HG02759 (cell line): ENCODE measurements around the gene TENM3.

Experiments
- ATAC-seq: cut with Tn5 transposase; IDR thresholded peaks from one replicate; pipeline ENCODE4 v1.9.1; 2021; ENCODE audit warnings: mild to moderate bottlenecking, moderate library complexity; ENCODE audit not compliant: unreplicated experiment

The TENM3 gene

DNA sequence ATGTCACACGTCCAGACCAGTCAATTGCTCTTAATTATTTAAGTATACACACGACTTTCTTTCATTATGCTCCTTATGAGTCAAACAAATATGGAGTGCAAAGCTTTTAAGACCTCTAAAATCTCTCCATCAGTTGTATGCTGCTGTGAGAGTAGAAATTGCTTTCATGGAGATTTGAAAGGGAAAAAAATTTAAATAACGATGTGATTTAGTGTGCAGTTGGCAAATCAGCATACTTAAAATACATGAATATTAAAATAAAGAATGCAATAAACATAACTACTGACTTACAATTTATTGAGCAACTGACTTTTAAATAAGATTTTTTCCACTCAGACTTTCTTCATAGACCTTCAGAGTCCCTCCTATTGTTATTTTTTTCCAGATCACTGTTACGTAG lies 9.0 kb downstream of the TENM3 start:
- no peak for ATAC-seq

DNA sequence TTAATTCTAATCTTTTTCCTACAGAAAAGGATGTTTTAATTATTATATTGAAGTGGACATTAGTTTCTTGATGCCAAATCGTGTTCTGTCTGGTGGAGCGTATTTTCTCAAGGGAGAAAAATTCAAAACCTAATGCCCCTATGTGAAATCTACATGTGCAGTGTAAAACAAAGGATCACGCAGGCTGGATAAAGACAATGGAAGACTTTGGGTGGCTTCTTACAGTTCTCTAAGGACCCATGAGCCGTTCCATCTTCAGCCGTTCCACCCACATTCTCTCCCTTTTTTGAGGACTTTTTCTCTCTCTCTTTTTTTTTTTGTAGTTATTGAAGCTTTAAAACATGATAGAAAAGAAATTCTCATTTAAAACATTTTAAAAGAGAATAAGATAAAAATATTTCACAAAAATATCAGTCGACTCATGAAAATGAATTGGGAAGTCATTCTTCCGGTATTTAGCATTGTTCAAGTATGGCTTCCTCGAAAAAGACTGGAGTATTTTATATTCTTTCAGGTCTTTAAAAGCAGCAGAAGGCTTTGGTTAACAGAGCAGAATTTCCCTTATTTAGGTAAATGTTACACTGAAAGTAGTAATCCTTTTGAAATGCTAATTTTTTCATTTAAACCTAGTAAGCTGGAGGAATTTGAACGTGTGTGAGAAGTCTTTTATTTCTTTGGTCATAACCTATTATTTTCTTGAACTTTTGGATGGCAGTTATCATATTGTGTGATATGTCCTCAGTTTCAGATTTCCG lies 11.0 kb downstream of the TENM3 start:
- ATAC-seq: no peak

DNA sequence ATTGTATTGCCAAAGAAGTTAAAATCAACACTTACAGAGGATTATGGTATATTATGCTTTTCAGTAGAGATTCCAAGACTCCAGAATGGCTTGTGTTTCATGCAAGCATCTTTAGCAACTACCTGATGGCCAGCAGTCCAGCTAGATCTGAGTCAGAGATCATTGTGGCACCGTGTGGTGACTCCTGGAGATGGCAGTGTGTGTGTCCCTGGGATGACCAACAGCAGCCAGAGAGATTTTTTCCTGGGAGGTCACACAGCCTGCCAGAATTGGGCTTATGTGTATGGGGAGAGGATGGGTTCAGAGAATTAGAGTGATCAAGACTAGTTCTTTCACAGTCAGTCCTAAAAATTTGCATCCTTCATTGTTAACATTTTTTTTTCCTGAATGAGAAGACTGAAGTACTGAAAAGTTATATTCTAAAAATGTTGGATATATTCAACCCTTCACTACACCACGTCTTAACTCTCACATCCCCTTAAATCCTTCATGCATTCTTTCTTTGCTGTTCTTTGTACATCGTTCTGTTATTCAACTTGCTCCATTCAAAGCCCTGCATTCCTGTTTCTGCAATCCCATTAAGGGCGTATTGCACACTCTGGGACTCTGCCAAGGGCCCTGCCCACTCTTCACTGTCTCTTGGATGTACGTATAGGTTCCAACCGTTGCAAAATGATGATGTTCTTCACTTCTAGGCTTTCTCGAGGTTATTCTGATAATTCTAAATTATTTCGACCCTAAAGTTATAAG lies 12.4 kb downstream of the TENM3 start:
- no peak for ATAC-seq

DNA sequence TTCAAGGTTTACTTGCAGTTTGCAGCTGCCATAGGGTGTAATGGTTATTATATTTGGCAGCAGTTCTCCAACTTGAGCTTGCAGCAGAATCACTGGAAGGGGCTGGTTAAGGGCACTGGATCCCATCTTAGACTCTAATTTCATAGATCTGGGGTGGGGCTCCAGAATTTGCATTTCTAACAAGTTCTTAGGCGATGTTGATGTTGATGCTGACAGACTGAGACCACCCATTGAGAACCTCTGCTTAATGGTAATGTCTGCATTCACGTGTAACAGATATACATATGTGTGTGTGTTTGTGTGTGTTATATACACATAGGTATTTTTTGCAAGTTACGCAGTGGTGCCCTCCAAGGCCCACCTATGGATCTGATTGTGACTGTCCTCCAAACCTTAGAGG lies 13.8 kb downstream of the TENM3 start:
- ATAC-seq: no peak

DNA sequence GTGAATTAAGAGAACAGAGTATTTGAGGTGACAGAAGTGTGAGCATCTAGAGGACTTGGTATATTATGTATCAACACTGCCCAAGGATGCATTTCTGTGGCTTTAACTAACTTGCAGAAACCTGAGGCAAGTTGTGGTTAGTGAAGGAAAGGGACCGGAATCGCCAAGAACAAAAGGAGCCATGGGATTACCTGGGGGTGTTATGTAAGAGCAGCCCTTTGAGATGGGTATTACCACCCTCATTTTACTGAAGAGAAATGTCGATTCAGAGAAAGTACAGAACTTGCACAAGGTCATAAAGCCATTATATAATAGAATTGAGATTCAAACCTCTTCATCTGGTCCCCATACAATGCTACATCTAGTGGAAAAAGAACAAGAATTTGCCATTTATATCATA lies 14.3 kb downstream of the TENM3 start:
- no peak for ATAC-seq

DNA sequence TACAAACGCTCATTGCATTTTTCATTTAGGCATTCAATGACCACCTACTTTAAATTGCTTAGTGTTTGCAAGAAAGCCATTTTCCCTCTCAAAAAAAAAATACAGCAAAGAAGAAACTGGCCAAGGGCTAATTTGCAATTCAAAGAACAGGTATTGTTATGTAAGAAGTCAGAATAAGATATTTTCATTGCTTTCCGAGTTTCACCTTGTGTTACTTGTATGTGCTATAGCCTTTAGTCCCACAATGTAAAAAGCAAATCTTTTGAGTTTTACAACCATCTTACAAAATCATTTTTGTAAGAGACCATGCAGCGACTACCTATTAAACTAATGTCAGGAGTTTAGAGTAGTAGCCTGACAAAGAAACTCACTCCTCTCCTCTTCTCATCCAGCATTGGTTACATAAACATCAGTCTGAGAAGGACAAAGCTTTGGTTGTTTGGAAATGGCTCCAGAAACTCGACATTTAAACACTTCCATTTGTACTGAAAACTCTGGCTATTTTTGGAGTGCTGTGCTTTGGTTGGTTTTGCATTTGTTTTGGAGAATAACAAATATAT lies 15.3 kb downstream of the TENM3 start:
- ATAC-seq: no peak

DNA sequence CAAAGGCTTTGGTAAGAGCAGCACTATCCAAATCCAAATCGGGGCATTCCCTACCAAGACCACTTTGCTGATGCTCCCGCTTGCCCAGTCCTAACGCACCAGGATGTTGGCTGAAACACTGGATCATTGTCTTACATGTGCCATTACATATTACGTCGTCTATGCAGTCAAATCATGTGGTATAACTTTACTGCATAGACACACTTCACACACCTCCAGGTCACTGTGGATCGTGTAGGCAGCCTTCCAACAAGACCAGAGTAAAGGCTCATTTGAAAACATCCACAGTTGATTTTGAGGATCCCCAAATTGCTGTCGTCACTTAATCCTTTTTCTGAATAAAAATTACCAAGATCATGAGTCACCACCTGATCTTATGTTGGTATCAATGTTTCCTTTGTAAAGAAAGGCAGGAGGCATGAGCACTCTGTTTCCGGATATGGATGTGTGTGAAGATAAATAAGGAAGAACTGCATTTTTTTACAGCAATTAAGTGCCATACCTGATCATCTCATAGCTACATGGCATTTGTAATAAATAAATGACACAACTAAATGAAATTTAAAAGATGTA lies 18.5 kb downstream of the TENM3 start:
- no peak for ATAC-seq

DNA sequence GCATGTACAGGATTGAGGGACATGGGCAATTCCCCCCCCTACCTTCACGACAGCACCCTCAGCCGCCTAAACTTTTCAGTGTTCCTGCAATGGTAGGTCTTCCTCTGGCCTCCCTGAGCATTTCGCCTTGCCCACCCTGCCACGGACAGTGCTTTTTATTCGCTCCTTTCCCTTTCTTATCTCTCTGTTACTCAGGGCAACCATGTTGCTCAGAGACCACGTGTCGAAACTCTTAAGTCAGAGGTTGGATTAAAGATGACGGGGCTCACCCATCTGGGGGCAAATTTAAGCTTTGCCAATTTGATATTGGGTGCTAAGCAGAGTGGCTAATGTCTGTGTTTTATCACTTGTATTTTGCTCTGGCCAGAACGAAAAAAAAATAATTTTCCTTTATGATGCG lies 20.4 kb downstream of the TENM3 start:
- ATAC-seq: no peak

DNA sequence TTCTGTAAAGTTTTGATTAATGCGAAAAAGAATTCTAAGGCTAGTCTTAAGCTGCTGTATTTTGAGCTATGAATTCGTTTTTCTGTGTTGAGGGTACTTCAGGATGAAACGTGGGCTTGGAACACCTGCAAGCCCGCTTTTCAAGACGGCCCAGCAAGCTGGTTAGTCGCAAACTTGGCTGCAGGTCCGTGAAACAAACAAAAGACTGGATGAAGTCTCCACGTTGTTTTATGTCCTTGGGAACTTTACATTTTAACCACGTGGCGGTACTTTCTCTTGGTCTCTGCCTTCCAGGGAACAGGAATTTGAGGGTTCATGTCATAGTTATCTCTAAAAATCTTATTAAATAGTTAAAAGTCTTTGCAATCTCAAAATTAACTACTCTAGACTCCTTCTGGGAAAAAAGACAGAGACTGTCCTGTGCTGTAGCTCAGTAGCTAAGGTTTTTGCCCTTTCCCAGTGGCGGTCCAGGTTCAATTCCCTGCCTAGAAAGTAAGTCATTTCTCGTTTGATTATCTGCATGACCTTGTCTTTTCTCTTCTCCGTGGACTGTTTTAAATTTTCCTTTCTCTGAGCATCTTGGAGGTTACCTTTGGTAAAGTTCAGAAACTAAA lies 21.0 kb downstream of the TENM3 start:
- ATAC-seq: no peak

DNA sequence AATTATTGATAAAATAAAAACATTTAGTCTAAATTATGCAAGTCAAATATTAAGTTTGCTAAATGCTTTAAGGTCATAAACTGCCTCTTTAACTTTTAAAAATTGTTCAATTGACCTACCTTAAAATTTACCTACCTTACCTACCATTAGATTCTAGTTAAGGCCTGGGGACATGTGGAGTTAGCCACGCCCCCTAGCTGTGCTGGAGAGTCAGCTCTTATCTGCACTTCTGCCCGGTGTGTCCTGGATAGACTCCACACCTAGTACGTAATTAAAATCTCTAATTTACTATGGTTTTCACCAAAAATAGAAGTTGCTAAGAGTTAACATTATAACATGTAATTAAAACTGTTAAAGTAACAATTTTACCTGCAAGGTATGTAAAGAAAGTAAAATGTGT lies 22.7 kb downstream of the TENM3 start:
- ATAC-seq: no peak

DNA sequence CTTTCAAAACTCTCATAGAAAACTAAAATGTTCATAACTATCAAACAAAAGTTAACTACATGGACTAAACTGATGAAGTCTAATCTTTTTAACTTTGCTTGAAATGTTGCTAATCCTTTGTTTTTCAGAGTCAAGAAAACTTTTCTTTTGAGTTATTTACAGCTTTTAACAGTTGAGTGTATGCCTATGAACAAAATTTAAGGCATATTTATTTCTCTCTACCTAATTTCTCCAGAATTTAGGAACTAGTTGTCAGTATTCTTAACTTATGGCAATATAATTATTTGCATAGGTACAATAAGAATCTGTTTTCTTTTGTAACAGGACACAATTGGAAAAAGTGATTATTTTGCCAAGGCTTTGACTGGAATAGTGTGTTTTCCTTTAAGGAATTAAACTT lies 23.8 kb downstream of the TENM3 start:
- no peak for ATAC-seq

DNA sequence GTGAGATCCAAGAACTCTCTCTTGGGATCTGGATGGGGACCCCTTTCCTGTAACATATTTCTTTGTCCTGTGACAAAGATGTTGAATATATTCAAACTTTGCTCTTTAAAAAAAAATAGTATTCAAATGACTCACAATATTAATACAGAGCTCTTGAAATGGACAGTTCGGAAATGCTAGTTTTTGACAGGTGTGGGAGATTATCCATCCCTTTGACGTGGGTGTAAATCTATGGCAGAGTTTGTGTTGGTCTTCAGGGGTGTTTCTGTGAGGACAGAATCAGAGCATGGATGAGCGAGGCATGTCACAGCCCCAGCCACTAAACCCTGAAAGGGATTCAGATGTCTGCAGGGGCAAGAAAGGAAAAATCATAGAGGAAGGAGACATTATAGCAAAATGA lies 25.8 kb downstream of the TENM3 start:
- no peak for ATAC-seq

DNA sequence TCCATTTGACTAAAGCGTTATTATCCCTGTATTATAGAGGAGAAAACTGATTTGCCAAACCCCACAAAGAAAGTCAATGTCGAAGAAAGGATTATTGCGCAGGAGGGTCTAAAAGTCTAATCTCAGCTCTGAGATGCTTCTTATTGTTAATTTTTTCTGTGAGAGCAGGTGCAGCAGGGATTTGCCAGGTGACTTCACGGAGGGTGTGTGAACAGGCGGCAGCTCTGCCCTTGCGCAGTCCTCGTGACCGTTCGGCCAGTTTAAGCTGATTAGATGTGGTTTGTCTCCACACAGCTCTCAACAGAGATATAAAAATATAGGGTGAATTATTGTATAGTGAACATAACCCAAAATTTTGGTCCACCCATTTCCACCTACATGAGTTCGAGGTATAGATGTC lies 28.5 kb downstream of the TENM3 start:
- no peak for ATAC-seq

DNA sequence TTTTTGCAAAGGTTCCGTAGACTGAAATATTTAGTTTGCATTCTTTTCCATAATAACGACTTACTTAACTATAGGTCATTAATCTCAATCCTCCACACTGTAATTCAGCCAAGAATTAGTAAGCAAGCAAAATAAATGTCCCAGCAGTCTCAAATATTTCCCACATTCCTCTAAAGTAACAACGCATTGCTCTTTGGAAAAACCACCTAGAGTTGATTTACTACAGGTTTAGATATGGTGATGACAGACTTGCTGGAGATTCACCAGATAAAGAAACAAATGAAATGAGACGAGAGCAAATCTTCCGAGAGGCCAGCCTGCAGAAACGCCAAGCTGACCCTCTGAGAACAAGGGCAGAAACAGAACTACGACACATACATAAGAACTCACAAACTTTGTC lies 28.9 kb downstream of the TENM3 start:
- ATAC-seq: no peak

DNA sequence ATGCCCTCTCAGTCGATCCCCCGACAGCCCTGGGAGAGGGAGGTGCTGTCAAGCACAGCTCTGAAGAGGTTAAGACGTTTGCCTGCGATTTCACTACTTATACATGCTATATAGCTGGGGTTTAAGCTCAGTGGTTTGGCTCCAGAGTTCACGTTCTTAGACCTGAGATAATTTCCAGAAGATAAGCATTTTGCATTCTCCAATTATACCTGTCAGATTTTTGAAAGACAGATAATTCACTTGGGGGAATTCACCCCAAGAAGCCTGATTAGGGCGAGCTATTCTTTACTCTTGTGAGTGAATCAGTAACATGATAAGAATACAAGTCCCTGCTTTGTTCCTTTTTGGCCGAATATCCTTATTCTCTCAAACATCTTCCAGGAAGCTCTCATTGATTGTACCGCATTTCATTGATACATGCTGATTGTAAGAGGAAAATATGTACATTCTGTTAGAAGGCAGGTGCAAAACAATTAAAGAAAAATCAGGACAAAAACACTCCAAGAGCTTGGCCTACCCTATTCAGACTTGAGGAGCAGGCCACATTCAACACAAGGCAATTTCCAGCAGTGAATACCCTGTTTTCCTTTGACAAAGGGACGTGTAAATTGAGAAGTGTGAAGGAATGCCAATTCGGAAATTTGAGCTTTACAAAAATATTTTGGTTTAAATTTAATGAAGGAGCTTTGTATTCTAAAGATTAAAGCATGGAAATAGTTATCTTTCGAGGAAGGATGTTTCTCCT lies 30.2 kb downstream of the TENM3 start:
- ATAC-seq: no peak

DNA sequence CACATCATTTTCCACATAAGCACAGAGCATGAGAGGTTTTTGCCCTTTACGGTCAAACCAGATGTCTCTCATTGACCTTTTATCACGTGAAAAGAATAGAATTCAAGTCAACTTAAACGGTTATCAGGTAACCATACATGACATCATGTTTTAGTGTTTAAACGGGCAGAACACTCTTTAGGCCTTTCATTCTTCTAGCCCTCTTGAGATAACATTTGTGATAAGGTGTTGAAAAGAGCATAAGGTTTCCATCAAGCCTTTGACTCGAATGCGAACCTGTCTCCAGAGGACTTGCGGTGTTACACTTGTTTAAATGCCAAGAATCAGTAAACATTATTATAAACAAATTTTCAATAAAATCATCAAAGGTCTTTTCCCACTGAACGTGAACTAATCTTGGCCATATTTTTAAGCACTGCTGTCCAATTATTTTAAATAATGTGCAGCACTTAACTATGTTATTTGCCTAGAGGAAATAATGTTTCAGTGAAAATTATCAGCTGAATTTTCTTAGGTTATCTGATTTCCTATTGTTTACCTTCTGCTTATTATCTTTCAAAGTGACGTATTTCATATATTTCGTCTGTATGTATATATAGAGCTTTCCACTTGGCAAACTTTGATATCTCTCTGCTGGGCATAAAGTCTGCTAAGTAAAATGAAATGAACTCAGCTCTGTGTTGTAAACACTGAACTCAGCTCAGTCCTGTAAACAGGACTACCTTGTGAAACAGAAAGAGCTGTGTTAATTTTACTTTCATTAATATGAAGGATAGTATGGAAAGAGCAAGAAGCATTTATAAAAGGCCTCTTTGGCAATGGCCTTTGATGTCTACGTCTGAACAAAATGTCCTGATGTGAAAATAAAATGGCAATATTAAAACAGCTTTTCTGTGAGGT lies 33.3 kb downstream of the TENM3 start:
- ATAC-seq: no peak

DNA sequence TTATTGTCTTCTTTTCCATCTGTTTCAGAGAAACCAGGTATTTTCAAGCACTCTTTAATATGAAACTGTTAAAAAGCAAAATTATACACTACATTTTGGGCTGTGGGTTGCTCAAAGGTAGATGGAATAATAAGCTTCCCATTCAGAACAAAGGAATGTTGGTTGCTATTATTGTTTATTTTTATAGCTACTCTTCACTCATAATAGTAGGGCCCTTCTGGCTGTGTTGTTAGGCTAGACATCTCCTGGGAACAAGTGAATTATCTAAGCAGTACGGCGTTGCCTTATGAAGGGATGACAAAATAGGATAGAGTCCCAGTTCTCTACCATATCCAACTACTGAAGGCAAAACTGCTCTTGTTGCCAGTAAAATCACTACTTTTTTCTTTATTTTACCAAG lies 34.2 kb downstream of the TENM3 start:
- no peak for ATAC-seq

DNA sequence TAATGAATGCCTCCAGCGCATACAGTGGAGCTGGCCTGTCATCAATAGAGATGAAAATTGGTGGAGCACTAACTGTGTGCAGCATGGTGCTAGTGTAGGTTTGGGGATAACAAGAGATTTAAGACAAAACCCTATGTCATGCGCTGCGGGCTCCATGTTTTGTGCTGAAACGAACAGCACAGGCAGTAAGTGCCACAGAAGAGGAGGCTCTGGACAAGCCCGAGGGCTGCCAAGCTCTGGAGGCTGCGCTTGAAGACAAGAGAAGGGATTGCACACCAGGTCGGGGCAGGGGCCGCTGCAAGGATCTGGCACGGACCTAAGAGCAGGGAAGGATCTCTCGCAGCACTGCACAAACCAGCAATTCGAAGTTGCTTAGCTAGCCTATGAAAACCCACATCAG lies 35.5 kb downstream of the TENM3 start:
- no peak for ATAC-seq

DNA sequence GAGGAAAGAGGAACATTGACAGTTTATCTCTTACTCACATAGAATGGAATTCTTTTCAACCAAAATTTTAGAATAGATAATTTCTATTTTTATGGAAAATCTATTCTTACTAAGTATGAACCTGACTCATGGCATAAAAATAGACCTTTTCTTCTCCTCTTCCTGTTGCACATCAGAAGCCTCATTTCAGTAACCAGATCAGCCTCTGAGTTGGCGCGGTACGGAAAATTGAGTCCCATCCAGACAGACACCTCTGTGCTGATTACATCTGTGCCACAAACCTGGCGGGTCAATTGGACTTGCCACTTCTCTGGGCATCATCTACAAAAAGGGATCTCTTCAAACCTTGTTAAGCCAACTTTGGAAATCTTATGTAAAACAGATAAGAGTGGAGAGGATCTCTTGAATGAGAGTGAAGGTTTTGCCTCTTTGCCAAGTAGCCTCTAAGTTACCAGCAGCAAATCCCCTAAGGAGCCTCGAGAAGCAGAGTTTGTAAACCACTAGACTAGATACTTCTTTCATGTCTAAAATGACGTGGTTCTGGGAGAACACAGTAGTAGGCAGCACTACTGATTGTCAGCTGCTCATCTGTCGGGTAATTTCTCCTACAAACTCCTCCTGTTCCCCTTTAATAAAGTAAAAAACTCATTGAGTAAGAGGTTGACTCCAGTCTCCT lies 37.4 kb downstream of the TENM3 start:
- ATAC-seq: no peak
